Activated CD4-positive, alpha-beta T cell treated with anti-CD3 and anti-CD28 coated beads, Interleukin-2, amount 10 ng/mL, durations not matched to agents 24 days and 14 days (primary cell): ENCODE results near the gene UHMK1. TPM values are rescaled to one million over a fixed set of nuclear protein-coding genes. Genes with fewer than 3 reads are reported as not detected.
A peak's percentile ranks its signal among the peaks of the same experiment; 100 is the strongest.
"Not testable (repeated sequence)": the region's sequence is repeated elsewhere in the genome, so short reads cannot be mapped to it uniquely, and the experiment has no call there.

Experiments
- DNase-seq: peaks from one replicate; pipeline ENCODE4 v3.0.0; 2022
- H3K27ac Mint-ChIP-seq: one replicate; pipeline ENCODE4 v1.8.0; 2022; ENCODE audit warnings: mild to moderate bottlenecking, mixed read lengths
- H3K27me3 Mint-ChIP-seq: one replicate; pipeline ENCODE4 v1.8.0; 2022; ENCODE audit warnings: mixed read lengths
- H3K36me3 Mint-ChIP-seq: one replicate; pipeline ENCODE4 v1.8.0; 2022; ENCODE audit warnings: low read depth, mild to moderate bottlenecking, mixed read lengths
- H3K4me1 Mint-ChIP-seq: one replicate; pipeline ENCODE4 v1.8.0; 2021; ENCODE audit warnings: mixed read lengths
- H3K4me3 Mint-ChIP-seq: one replicate; pipeline ENCODE4 v1.8.0; 2022; ENCODE audit warnings: mild to moderate bottlenecking, moderate library complexity, mixed read lengths
- H3K9me3 Mint-ChIP-seq: one replicate; pipeline ENCODE4 v1.8.0; 2021; ENCODE audit warnings: mixed read lengths
- intact Hi-C: fragments of 100-400 bp; cut with micrococcal nuclease; formaldehyde crosslinking; loops from one replicate; pipeline ENCODE4 v1.15.1; 2023
- total RNA-seq: library from RNA; stranded (reverse); gene quantifications from 2 replicates; pipeline ENCODE4 v1.2.3, GENCODE V29; 2022

The UHMK1 gene
- total RNA-seq, 1 donor from 2014 or later, result 59.8 TPM

- H3K4me1 Mint-ChIP-seq, result peaks cover 33% of the 10 kb centered on the region
- intact Hi-C loops, result loop anchor here (5.0 kb wide), 2 partner anchors 228 to 758 kb away; partner anchors contain the start of genes HSD17B7 and NUF2
Measured at GRCh38 chr1:162564762-162565218, 67.2 kb downstream of the UHMK1 start.

GRCh38 chr1:162565460-162565859 is 67.8 kb downstream of the UHMK1 start:
- Mint-ChIP-seq H3K36me3 (peaks cover 17% of the 10 kb centered on the region), H3K4me3 (no peak overlapping the region), H3K9me3 (no peaks in the 10 kb centered on the region), H3K27me3 (no peaks in the 10 kb centered on the region), H3K4me1 (peaks cover 30% of the 10 kb centered on the region), H3K27ac (no peak overlapping the region)
- DNase-seq, result no peak
- intact Hi-C loops, result no loop called here

More at GRCh38 chr1:162564762-162565218, 67.2 kb downstream of the UHMK1 start:
- peaks cover 17% of the 10 kb centered on the region for H3K36me3 Mint-ChIP-seq
- H3K9me3 Mint-ChIP-seq, result no peaks in the 10 kb centered on the region
- no peak for DNase-seq
- no peaks in the 10 kb centered on the region for H3K27me3 Mint-ChIP-seq
- H3K27ac Mint-ChIP-seq, result no peak overlapping the region
- peak overlapping the region; percentile 16 for H3K4me3 Mint-ChIP-seq

GRCh38 chr1:162566870-162567269 is 69.3 kb downstream of the UHMK1 start:
- H3K36me3 Mint-ChIP-seq, result peaks cover 17% of the 10 kb centered on the region
- H3K27ac Mint-ChIP-seq, result no peak overlapping the region
- H3K27me3 Mint-ChIP-seq, result no peaks in the 10 kb centered on the region
- peaks cover 24% of the 10 kb centered on the region for H3K4me1 Mint-ChIP-seq
- intact Hi-C loops, result no loop called here
- no peaks in the 10 kb centered on the region for H3K9me3 Mint-ChIP-seq
- no peak overlapping the region for H3K4me3 Mint-ChIP-seq
- DNase-seq, result no peak

GRCh38 chr1:162568802-162569201 is 71.2 kb downstream of the UHMK1 start:
- H3K36me3 Mint-ChIP-seq, result peaks cover 17% of the 10 kb centered on the region
- H3K4me3 Mint-ChIP-seq, result no peak overlapping the region

GRCh38 chr1:162570718-162571117 is 73.1 kb downstream of the UHMK1 start:
- Mint-ChIP-seq H3K4me3 (no peak overlapping the region), H3K27ac (no peak overlapping the region), H3K36me3 (peaks cover 17% of the 10 kb centered on the region), H3K9me3 (no peaks in the 10 kb centered on the region), H3K4me1 (peaks cover 7% of the 10 kb centered on the region), H3K27me3 (no peaks in the 10 kb centered on the region)
- intact Hi-C loops, result no loop called here
- DNase-seq, result no peak

More at GRCh38 chr1:162568802-162569201, 71.2 kb downstream of the UHMK1 start:
- no peak for DNase-seq
- Mint-ChIP-seq H3K27me3 (no peaks in the 10 kb centered on the region), H3K27ac (no peak overlapping the region), H3K9me3 (no peaks in the 10 kb centered on the region), H3K4me1 (peaks cover 15% of the 10 kb centered on the region)
- intact Hi-C loops, result no loop called here

- H3K4me1 Mint-ChIP-seq, DNase-seq, intact Hi-C loops, H3K27me3 Mint-ChIP-seq, H3K9me3 Mint-ChIP-seq, H3K27ac Mint-ChIP-seq, H3K4me3 Mint-ChIP-seq: not testable (repeated sequence)
- peaks cover 17% of the 10 kb centered on the region for H3K36me3 Mint-ChIP-seq
Measured at GRCh38 chr1:162571121-162571520, 73.5 kb downstream of the UHMK1 start.

- Mint-ChIP-seq H3K27me3 (no peaks in the 10 kb centered on the region), H3K4me1 (peaks cover 7% of the 10 kb centered on the region), H3K36me3 (peaks cover 17% of the 10 kb centered on the region), H3K9me3 (no peaks in the 10 kb centered on the region), H3K27ac (no peak overlapping the region), H3K4me3 (no peak overlapping the region)
- DNase-seq, result no peak
- intact Hi-C loops, result no loop called here
Measured at GRCh38 chr1:162571696-162572095, 74.1 kb downstream of the UHMK1 start.

GRCh38 chr1:162573136-162573535 is 75.5 kb downstream of the UHMK1 start:
- H3K9me3 Mint-ChIP-seq, result no peaks in the 10 kb centered on the region
- intact Hi-C loops, result no loop called here
- H3K27ac Mint-ChIP-seq, result no peak overlapping the region
- no peak for DNase-seq
- peaks cover 7% of the 10 kb centered on the region for H3K4me1 Mint-ChIP-seq
- no peaks in the 10 kb centered on the region for H3K27me3 Mint-ChIP-seq
- H3K4me3 Mint-ChIP-seq, result no peak overlapping the region
- H3K36me3 Mint-ChIP-seq, result peaks cover 10% of the 10 kb centered on the region

GRCh38 chr1:162578071-162578700 is 80.6 kb downstream of the UHMK1 start:
- no peaks in the 10 kb centered on the region for H3K4me1 Mint-ChIP-seq
- no peak overlapping the region for H3K4me3 Mint-ChIP-seq
- H3K27ac Mint-ChIP-seq, result no peak overlapping the region
- no peaks in the 10 kb centered on the region for H3K9me3 Mint-ChIP-seq
- intact Hi-C loops, result no loop called here
- no peak for DNase-seq
- H3K36me3 Mint-ChIP-seq, result peaks cover 14% of the 10 kb centered on the region
- H3K27me3 Mint-ChIP-seq, result no peaks in the 10 kb centered on the region

- no peak overlapping the region for H3K27ac Mint-ChIP-seq
- DNase-seq, result no peak
- intact Hi-C loops, result no loop called here
- no peaks in the 10 kb centered on the region for H3K4me1 Mint-ChIP-seq
- no peaks in the 10 kb centered on the region for H3K27me3 Mint-ChIP-seq
- no peaks in the 10 kb centered on the region for H3K9me3 Mint-ChIP-seq
- H3K36me3 Mint-ChIP-seq, result peaks cover 14% of the 10 kb centered on the region
- no peak overlapping the region for H3K4me3 Mint-ChIP-seq
Measured at GRCh38 chr1:162578936-162579335, 81.3 kb downstream of the UHMK1 start.

Other genes starting within 250 kb of the UHMK1 start
- gene SPATA46, start 121.0 kb upstream of the UHMK1 start, total RNA-seq, result not detected in 2 replicates
- gene C1orf226, start 116.1 kb upstream of the UHMK1 start, total RNA-seq, result 0.07 TPM in 1 of 2 replicates, not detected in the other
- not detected in 2 replicates for gene SH2D1B, start 85.7 kb upstream of the UHMK1 start, total RNA-seq
- 44.5 and 44.9 TPM in 2 replicates for gene UAP1, start 63.9 kb downstream of the UHMK1 start, total RNA-seq
- 0.37 and 0.45 TPM in 2 replicates for gene DDR2, start 134.6 kb downstream of the UHMK1 start, total RNA-seq